H4 (cell line): ENCODE results near the gene EDIL3. TPM values are rescaled to one million over a fixed set of nuclear protein-coding genes. Genes with fewer than 3 reads are reported as not detected.
"Not testable (repeated sequence)": the region's sequence is repeated elsewhere in the genome, so short reads cannot be mapped to it uniquely, and the experiment has no call there.

ENCODE experiments used
- DNase-seq: peaks from one replicate; pipeline ENCODE4 v3.0.0-alpha.2; 2015; ENCODE audit warnings: low spot score
- total RNA-seq: library from RNA; depleted of rRNA; stranded (reverse); fragments of >200 nt; shearing (Covaris generic); gene quantifications from 2 replicates; pipeline ENCODE4 v1.2.3, GENCODE V29; 2014

Gene EDIL3
- total RNA-seq, 1 experiment from 2014 or later: 227 TPM

DNA sequence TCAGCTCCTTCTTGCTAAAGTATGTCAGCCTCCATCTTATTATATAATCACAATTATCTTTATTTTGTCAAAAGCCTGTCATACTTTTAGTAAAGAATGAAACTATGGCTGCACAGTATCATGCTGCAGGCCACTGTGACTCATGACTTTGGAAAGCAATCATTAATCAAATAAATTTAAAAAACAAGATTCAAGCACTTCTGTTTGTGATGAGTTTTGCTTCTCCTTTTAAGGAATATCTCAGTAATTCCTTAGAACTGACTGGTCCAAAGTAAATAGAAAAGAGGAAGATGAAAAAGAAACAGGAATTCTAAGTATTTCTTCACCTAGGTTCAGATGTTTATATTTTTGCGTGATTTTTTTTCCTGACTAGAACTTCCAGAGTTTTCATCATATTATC lies 83.1 kb downstream of the EDIL3 start:
- DNase-seq: no peak

DNA sequence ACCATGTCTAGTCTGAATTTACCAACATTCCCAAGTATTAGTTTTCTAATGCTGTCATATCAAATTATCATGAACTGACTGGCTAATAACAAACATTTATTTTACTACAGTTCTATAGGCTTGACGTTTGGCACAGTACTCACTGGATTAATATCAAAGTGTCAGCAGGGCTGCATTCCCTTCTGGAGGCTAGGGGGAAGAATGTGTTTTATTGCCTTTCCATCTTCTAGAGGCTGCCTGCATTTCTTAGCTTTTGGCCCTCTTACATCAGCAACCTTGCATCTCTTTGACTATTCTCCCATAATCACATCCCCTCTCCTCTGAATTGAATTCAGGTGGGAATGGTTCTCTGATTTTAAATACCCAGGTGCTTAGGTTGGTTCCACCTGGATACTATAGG lies 84.7 kb downstream of the EDIL3 start:
- DNase-seq: no peak

DNA sequence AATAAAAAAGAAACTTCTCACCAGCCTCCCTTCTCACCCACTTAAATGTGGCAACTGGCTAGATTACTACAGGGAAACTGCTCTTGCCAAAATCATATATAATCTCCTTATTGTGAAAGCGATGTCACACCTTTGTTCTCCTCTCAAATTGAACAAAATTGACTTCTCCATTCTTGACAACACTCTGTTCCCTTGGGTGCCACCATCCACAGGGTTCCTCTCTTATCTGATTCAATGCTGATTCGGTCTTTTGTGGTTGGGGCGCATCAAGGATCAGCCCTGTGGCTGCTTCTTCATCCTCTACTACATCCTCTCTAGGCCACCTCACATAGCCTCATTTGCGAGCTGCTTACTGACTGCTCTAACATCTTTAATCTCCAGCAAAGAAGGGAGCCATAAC lies 86.1 kb downstream of the EDIL3 start:
- no peak for DNase-seq

DNA sequence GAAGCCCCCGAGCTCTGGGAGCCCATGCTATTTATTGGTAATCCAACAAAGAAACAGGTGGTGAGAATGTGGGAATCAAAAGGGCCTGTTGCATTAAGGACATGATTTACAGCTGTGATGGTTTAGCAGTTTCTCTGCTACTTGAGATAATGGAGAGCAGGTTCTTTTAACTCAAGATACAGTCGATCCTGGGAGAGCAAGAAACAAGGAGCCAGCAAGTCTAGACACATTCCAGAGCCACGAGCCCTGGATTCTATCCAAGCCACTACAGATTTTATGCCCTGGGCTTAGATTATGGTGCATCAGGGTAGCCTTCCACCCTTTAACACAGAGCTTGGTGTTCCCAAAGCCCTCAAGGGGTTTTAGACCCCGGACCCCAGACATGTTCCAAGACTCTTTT lies 87.0 kb downstream of the EDIL3 start:
- DNase-seq: not testable (repeated sequence)

DNA sequence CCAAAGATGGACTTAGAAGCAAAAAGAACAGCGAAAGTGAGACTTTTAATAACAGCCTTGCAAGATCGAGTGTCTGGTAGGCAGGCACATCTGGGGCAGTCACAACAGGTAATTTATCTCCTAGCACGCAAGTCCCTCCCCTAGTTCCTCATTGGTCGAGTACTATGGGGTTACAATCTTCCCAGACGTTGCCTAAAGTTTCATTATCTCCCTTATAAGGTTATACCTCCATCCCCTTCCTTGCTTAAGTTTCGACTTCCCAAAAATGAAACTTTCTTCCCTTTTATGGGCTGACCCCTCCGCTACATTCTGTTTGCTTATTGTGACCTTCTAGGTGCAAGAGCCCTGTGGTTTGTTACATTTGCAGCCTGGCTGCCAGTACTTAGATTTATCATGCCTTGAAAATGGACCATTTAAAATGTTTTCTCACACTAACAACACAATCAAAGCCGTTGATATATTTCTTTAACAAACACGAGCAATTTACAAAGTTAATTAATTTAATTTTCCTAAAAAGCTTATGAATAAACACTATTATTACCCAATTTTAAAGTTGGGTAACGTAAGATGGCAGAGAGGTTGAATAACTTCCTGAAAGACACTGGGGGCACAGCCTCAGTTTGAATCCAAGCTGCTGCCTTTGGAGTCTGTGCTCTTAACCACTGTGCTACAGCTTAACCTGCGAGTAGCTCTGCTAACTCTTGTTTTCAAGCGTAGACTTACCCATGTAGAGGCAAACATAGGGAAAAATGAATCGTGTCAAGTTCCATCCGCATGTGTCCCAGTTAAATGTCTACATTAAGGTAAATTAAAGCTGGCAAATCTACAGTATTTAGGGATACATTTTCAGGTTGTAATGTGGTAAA lies 91.7 kb downstream of the EDIL3 start:
- peak; percentile 25 for DNase-seq

DNA sequence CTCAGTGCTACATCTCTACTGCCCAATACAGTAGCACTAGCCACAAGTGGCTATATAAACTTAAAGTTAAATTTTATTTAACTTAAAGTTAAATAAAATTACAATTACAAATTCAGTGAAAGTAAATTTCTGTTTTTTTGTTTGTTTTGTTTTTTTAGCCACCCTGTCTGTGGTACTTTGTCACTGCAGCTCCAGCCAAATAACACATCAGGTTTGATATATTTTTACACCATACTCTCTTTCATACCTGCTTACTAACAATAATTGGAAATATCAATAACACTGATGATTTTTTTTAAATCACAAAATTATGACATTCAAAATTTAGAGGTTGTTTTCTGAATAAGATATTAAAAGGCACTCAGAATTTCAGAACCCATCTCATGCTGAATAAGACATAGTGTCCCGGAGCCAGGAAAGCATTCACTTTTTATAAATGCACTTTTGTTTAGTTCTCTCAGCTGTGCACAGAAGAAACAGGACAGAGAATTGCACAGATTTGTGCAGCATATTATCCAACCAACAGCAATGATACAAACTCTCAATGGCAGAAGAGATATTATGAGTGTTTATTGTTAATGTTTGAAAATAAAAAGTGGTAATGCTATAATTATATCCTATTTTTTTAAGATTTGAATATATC lies 92.6 kb downstream of the EDIL3 start:
- DNase-seq: no peak

DNA sequence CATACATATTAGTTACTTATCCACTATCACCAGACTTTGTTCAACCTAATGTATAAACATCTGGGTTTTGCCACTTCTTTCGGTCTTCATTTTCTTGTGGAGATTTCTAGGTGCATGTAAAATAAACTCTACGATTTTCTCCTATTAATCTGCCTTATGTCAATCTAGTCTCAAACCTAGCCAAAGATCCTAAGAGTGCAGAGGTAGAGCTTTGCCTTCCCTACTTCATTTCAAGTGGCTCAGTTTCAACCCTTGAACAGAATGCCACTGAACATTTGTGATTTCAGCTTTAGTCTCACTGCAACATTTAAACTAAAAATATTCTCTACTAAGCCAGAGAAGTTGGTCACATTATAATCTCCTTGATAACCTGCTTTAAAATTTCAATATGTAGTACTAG lies 94.0 kb downstream of the EDIL3 start:
- DNase-seq: no peak

DNA sequence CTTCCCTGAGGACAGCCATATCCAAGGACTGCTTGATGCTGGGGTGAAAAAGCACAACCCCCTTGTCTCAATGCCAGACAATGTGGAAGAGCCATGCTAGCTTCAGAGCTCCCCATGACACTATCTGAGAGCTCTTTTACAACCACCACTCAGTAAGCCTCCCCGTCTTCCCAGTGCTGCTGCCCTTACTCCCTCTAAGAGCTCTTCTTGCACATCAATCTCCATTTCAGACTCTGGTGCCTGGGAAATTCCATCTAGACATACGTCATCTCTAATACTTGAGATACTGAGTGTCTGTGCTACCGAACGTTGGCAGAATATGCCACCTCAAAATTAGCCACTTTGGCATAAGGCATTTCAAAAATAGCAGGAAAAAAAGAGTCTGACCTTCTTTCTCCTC lies 94.5 kb downstream of the EDIL3 start:
- peak; percentile 27 for DNase-seq

DNA sequence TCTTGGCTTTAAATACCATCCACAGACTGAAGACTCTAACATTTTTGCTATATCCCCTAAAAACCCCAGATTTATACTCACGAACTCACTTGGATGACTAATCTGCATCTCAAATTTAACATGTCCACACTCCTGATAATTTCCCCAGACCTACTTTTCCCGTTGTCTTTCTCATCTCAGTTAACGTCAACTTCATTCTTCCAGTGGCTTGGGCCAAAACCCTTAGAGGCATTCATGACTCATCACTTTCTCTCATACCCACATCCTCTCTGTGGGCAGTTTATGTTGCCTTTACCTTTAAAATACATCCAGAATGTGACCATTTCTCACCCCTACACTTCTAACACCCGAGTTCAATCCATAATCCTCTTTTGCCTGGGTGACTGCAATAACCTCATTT lies 96.7 kb downstream of the EDIL3 start:
- DNase-seq: peak; percentile 92

DNA sequence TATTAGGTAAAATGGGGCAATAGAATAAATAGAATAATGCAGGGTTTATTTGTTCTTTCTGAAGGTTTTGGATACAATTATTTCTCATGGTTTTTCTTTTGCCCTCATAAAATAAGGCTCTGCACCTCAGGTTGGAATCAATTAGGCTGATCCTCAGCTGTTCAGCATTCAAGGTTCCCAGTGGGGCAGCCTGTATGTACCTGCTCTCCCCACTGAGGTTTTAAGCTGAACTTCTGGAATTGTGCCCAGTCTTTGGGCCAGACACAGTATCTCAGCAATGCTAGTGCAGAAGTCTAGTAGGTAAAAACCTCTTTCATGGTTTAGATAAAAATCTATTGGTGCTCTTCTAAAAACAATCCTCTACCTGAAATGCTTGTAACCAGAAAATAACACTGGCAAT lies 98.0 kb downstream of the EDIL3 start:
- DNase-seq: no peak

DNA sequence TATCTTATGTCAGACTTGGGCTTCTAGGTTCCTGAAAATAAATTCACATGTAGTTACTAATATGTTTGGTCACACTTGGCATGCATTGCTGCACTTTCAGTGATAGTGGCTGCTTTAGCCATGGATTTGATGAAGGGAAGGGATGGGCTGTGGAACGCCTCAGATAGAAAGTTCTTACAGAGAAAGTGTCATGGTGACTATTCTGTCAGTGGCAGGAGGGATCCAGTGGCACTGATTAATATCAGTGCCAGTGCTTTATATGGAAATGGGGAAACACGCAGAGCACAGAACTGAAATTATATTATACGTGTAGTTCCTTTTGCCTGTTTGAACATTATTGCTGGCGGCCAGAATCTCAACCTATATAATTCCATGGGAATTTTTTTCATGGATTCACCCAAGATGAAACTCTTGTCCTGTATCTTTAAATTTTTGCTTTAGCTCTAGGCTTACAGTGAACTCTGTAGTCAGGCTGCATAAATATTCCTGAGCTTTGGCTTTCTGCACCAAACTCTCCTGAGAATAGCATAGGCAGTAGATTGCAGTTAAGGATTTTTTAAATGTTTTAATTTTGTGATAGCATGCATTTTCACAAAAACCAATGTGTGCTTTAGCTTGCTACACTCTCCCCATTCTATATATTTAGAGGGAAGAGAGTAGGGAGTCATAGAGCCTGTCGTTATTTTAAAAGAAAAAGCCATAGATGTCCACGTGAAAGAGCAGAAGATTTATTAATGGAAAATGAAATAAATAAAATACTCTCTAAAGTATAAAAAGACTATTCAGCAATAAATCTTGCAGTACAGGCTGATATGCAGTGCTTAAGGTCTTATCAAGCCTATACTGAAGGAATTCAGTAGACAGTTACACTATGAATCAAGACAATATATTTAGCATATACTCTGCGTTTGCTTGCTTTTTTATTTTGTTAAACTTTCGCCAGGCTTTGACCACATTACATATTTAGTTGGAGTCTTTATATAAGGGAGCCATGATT lies 98.7 kb downstream of the EDIL3 start:
- no peak for DNase-seq

DNA sequence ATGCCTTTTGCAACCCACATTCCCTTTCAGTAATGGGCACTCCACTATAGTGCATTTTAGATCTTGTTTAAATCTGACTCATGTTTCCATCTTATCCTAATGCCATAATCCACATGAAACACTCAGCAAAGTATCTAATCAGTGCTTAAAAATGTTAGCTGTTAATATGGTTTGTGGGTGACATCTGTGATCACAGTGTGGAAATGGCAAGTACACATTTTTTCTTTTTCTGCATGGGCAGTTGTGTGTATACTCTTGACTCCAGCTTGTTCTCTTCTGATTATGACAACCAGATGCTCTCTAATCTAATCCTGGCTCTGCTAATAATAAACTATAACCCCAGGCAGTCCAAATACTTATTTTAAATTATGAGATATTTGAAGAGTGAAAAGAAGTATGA lies 103.3 kb downstream of the EDIL3 start:
- DNase-seq: no peak

DNA sequence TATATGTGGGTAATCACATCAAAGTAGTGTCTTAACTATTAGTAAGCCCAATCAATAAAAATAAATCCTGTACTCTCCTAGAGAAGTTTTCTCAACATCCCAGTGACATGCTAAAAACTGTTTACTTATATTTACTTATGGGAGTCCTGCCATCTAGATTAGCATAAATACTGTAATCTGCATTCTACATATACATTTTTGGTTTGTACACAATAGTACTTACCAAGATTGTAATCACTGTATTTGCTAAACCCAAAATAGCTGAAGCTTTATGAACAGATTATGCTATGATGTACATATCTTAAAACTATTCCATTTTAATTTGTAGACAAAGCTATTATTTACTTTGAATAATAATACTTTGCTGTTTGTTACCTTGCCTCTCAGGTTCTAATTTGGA lies 105.4 kb downstream of the EDIL3 start:
- no peak for DNase-seq

DNA sequence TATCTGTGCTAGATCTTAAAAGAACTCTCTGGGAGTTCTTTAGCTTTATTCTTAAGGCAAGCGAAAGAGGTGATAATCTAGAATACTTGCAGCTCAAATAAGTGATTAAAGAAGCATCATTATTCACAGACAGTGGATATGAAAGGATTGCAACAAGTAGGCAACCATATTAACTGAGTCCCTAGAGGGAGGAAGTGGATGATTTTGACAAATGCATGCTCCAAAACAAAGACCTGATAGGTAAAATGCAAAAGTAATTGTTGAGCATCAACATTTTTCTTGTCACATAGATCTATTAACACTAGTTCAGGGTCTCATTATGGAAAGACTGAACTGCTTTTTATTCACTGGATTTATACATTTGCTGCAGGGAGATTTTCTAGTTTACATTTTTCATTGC lies 109.1 kb downstream of the EDIL3 start:
- no peak for DNase-seq

DNA sequence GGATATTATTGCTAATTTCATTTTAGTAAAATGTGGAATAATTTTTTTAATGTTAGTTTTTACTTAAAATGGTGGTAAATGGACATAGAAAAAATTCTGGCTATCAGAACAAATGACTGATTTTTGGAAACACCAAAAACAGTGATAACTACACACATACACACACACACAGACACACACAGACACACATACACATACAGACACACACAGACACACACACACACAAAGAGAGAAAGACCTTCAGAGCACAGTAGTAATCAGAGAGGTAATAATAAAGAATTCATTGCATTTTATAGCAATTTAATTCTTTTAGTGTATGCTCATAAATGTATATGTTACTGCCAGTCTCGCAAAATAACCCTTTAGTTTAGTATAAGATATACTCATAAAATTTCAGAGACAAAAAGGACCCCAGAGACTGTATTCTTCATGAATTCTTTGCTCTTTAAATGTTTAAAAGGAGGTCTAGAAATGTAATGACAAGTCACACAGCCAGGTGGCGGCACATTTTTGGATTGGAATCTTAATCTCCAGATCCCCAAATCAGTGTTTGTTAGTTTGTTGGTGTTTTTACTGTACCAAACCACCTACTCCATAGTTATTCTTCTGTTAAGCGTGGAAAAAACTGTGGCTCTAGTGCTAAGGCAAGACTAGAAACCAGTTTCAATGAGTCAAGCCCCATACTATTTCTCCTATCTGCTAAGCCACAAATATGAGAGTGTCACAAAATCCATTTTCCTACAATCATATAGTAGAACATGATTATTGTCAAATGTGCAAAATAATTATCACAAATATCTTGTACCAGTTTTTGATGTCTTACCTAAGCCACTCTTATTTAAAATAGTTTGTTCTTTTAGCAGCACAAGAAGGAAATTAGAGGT lies 109.9 kb downstream of the EDIL3 start:
- peak; percentile 22 for DNase-seq

DNA sequence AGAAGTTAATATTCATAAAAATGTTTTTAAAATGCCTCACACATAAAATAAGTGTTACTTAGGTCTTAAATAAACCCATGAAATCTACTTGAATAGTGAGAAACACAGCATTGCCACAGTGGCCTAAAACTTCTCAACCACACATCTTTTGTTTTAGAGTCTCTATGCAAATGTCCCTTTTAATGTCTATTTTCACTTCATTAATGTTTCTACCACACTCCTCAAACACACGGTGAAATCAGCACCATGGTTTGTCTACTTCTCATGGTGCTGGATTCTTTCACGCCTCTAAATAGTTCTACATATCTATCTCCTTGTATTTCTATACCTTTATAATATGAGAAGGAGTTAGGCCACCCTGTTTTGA lies 111.2 kb downstream of the EDIL3 start:
- no peak for DNase-seq

DNA sequence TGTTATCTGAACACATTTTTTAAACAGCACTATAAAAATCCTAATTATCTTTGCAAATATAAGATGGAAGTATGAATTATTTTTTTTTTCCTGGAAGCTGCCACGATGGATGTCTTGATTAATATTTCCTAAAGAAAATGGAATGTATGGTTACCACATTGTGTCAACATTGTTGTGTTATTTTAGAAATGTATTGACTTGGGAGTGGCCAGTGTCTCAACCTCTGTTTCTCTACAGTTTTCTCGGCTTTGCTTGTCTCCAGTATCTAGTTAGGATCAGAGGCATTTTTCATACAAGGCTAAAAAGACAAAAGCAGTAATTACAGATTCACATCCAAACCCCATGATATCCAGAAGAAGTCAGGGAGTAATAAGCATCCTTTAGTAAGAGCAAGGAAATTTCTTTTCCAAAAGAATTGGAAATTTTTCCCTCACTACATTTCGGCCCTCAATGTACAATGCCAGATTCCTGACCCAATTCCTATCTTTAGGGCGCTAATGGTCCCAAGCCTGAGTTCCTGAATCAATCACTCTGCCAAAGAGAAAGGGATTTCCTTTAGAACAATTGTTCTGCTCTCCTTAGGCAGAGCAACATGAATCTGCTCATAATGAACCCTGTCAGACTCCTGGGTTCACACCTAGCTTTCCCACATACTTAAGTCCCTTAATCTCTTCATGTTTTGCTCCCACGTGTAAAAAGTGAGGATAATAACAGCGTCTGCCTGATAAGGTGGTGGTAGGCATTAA lies 111.7 kb downstream of the EDIL3 start:
- no peak for DNase-seq

DNA sequence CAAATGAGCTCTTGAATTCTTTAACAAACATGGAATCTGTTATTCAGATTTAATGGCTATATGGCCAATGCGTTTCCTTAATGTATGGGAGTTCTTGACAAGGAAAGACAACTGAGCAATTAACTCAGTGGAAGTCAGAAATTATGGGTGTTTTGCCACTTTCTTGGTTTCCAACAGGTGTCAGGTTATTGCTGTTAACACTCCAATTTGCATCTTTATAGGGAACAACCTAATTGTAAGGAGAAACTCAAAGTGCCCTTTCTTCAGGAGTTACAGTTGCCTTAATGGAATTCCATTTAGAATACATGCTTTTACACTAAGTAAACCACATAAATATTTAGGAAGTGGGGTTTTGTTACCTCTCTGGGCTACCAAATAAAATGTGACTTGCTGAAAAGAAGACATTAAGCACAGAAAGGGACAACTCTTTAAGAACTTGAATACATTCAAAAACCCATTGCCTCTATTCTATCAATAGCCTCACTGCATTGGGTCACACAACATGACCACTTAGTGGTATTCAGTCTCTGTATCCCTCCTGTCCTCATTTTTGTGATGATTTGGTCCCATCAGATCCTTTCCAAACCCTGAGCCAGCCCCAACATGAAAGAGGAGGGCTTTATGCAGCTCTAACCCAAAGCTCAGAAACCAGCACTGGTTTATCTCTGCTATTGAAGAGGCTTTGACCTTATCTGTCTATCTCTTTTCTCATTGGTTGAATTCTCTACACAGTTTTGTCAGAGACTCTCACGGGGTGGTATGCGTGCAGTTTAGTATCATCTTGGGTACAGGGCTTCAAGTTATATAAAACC lies 118.7 kb downstream of the EDIL3 start:
- DNase-seq: no peak

DNA sequence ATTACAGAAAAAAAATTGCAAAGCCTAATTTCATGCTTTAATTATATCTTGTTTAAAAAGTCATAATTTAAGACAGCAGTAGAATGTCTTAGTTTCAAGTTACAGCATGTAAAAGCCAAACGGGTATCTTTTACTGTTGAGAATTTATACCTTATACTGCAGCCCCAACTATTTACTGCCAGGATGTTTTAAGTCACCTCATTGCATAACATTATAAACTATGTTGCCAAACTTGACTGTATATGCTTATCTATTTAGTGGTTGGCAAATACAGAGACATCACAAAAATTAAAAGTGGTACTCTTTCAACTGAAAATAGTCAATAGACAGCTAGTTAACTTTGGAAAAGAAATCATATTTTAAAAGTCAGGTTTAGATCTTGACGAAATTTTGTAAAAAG lies 119.5 kb downstream of the EDIL3 start:
- DNase-seq: no peak

DNA sequence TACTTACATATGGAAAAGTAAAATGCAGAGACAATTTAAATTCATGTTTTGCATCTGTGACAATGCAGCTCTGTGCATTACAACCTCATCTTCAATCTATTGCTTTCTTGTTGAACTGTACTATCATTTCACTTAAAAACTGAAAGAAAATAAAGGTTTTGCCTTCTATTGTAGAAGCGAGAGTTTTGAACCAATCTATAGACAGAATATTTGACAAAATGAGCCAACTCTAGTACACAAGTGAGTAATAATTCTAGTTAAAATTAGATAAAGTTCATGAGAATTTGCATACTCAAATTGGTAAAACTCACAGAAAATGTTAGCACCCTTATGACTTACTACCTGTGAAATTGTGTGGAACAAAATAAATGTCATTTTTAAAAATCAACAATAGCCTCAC lies 123.7 kb downstream of the EDIL3 start:
- DNase-seq: no peak
